Activated gamma-delta T cell treated with Interleukin-2 at 50 U/mL for 16 hours (primary cell): Measurements from ENCODE around the gene RFNG.

ENCODE experiments used
- DNase-seq: peaks from one replicate; pipeline ENCODE4 v3.0.0-alpha.2; 2020

The RFNG gene

GRCh38 chr17:82056729-82057621 lies 5.4 kb upstream of the RFNG start:
- DNase-seq = no peak

GRCh38 chr17:82055965-82056728 lies 4.5 kb upstream of the RFNG start:
- DNase-seq = no peak

- no peak for DNase-seq
These were observed 3.7 kb upstream of the RFNG start for GRCh38 chr17:82055023-82055964.

DNA sequence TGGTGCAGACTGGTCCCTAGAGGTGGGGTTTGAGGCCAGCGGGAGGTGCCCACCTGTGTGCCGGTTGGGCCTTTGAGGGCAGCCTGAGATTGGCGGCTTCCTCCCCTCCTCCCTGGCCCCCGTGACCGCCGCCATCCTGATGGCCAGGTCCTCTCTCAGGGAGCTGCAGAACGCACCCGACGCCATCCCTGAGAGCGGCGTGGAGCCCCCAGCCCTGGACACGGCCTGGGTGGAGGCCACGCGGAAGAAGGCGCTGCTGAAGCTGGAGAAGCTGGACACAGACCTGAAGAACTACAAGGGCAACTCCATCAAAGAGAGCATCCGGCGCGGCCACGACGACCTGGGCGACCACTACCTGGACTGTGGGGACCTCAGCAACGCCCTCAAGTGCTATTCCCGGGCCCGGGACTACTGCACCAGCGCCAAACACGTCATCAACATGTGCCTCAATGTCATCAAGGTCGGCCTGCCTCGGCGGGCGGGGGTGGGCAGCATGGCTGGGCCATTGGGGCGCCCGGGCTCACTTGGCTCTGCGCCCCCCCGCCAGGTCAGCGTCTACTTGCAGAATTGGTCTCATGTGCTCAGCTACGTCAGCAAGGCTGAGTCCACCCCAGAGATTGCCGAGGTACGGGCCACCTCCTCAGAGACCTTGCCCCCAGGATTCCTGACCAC lies 2.9 kb upstream of the RFNG start:
- no peak for DNase-seq

- DNase-seq = no peak
These were observed 2.1 kb upstream of the RFNG start for GRCh38 chr17:82053556-82054263.

- no peak for DNase-seq
These were observed 1.5 kb upstream of the RFNG start for GRCh38 chr17:82053130-82053529.

GRCh38 chr17:82052638-82053059 lies 1.0 kb upstream of the RFNG start:
- no peak for DNase-seq

DNA sequence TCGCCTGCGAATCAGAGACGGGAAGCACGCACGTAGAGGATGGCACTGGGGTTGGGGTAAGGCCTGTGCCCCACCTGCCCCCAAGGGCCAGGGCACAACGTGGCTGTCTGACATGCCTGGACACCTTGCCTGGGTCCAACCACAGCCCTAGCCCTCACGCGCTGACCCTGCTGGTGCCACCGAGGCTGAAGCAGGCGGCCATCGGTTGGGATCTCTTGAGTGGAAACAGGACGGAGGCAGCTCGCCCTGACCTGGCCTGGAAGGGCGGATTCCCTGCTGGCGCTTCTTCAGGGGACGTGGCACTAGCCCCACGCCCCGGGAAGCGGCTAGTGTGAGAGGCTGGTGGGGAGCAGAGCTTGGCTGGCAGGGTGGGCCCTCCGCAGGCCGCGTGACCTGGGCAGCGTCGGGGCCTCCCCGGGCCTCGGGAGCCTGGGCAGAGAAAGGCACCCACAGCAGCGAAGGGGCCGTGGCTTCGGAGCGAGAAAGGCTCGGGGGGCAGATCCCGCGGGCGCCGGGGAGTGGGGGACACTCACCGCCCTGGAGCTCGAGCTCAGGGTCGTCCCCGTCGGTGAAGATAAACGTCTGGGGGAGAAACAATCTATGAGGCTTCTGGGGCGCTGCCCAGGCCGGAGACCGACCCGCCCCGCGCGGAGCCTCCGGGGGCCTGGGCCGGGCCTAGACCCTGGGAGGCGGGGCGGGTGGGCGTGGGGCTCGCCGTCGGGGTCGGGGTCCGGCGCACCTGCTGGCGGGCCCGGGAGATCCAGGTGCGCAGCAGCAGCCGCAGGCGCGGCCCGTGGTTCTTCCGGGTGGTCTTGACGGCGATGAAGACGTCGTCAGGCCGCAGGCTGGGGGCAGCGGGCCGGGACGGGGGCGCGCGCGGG lies 610 bp downstream of the RFNG start:
- DNase-seq = no peak

- no peak for DNase-seq
These were observed 1.4 kb downstream of the RFNG start for GRCh38 chr17:82050152-82050760.

DNA sequence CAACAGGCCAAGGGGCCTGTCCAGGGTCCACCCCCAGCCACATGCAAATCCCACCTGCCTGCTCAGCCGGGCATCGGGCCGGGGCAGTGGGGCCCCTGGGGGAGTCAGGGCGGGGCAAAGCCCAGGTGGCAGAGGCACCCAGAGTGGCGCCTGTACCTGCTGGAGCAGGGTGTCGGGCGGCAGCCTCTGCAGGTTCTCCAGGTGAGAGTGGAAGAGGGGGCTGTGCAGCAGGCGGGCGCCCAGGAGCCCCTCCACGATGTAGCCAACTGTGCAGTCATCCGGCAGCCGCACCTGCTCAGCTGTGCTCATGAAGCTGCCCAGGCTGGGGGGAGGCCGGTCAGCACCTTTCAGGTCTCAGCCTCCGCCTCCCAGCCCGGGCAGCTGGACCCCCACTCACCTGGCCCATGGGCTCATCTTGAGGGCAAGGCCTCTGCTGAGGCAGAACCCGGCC lies 2.1 kb downstream of the RFNG start:
- no peak for DNase-seq

DNA sequence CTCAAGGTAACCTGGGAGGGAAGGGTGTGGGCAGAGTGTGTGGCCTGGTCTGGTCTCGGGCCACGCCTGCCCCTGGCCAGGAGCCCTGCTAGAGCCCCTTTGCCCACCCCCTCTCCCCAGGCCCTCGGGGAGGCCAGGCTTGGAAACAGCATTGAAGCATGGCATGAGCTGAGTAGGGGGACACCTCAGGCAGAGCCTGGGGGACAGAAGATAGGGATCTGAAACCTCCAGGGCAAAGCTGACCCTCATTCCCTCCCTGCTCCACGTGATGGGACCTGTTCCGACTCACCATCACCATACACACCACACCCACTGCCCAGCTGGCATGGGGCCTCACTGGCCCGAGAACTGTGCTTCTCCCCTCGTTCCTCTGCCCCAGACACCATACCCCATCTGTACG lies 2.5 kb downstream of the RFNG start:
- DNase-seq = no peak

- no peak for DNase-seq
These were observed 3.0 kb downstream of the RFNG start for GRCh38 chr17:82048571-82048971.

GRCh38 chr17:82047914-82048570 lies 3.6 kb downstream of the RFNG start:
- no peak for DNase-seq

- DNase-seq = no peak
These were observed 4.2 kb downstream of the RFNG start for GRCh38 chr17:82047379-82047778.

- DNase-seq = no peak
These were observed 4.7 kb downstream of the RFNG start for GRCh38 chr17:82046903-82047302.

DNA sequence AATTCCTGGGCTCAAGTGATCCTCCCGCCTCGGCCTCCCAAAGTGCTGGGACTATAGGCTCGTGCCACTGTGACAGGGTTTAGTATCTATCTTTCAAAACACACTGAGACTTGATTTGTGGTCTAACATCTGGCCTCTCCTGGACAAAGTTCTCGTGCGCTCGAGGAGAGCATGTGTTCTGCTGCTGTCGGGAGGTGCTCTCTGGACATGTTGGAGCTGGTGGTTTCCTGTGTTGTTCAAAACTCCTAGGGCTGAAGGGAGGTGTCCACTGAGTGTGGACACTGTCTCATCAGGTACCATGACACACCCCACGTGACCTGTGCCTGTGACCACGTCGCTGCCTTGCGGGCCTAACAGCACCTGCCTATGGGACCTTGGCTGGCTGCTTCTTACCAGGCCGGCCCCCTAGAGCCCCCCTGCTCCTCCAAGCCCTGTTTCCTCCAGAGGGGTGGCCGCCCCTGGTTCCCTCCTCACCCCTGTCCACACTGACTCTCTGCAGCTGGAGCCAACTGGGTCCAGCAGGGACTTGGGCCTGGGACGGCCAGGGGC lies 5.6 kb downstream of the RFNG start:
- no peak for DNase-seq

GRCh38 chr17:82043507-82043906 lies 8.1 kb downstream of the RFNG start:
- DNase-seq = no peak

- no peak for DNase-seq
These were observed 9.0 kb downstream of the RFNG start for GRCh38 chr17:82042649-82043048.

DNA sequence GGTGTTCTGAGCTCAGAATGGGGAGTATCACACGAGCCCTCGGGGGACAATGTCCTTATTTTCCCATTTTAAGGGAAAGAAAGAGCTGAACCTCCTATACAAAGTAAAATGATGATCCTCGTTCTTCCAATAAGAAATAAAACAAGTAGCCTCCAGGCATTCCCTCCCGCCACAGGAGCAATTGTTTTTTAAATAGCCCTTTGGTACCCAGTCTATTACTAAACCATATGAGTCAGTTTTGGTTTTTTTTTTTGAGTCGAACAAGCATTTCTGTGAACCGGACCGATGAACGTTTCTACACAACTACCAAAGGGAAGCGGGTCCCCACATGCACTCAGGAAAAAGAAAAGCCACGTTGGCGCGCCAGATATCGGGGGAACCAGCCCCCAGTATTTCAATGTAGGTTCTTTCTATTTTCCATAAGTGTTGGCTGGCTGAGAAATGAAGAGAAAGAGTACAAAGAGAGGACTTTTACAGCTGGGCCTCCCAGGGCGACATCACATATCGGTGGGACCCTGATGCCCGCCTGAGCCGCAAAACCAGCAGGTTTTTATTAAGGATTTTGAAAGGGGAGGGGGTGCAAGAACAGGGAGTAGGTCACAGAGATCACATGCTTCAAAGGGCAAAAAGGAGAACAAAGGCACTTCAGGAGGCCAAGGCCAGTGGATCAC lies 10.3 kb downstream of the RFNG start:
- DNase-seq = no peak
